Measurements from ENCODE around the gene CIZ1.

- TF ChIP-seq CTCF (IDR thresholded peaks at IDR 0.05; ENCODE audit: low read depth, low read length, poor library complexity, severe bottlenecking) (no peak), EZH2phosphoT487 (IDR thresholded peaks at IDR 0.05; ENCODE audit: borderline replicate concordance, low read length) (no peak)
Observed at GRCh38 chr9:128222880-128223670, 31.7 kb upstream of the CIZ1 start.

Data from DOHH2 (cell line).